ENCODE data around the gene FBXL7.

DNA sequence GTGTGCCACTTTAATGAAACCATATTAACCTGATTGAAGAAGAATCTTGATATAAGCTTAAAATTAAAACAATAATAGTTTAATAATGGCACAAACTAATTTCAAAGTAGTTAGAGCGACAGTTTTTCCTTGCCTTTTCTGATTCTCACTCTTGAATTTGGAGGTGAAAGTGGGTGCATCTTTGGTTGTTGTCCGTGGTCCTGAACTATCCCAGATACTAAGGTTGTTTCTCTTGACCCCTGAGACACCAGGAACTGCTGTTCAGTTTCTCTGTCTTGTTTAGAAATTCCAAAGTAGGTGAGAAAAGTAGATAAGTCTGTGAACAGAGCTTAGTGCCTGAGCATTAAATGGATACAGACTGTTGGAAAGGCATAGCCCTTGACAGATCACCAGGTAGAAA, 274.7 kb downstream of the FBXL7 start:
- TF ChIP-seq, protein P1, sequence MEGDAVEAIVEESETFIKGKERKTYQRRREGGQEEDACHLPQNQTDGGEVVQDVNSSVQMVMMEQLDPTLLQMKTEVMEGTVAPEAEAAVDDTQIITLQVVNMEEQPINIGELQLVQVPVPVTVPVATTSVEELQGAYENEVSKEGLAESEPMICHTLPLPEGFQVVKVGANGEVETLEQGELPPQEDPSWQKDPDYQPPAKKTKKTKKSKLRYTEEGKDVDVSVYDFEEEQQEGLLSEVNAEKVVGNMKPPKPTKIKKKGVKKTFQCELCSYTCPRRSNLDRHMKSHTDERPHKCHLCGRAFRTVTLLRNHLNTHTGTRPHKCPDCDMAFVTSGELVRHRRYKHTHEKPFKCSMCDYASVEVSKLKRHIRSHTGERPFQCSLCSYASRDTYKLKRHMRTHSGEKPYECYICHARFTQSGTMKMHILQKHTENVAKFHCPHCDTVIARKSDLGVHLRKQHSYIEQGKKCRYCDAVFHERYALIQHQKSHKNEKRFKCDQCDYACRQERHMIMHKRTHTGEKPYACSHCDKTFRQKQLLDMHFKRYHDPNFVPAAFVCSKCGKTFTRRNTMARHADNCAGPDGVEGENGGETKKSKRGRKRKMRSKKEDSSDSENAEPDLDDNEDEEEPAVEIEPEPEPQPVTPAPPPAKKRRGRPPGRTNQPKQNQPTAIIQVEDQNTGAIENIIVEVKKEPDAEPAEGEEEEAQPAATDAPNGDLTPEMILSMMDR (IDR thresholded peaks at IDR 0.05; ENCODE audit: insufficient read depth, low read length, poor library complexity, severe bottlenecking): no peak
- TF ChIP-seq EZH2phosphoT487 (conservative IDR thresholded peaks at IDR 0.05; ENCODE audit: low read length): no peak
